A549 (cell line): ENCODE measurements around the gene BICRAL. TPM values are rescaled to one million over a fixed set of nuclear protein-coding genes. Genes with fewer than 3 reads are reported as not detected.
"Not testable (repeated sequence)": the region's sequence is repeated elsewhere in the genome, so short reads cannot be mapped to it uniquely, and the experiment has no call there.

Source experiments
- ATAC-seq, 2 experiments: fragments of 200-7000 bp in 1 of 2; fragments of >200 bp in 1 of 2; cut with Nextera tagmentation in 1 of 2; cut with Tn5 transposase in 1 of 2; 3 replicates each; pipeline versions ENCODE4 v1.8.0 to v1.9.1; 2018 to 2020; ENCODE audit warnings: mild to moderate bottlenecking in 1 of 2, moderate library complexity in 1 of 2
- CTCF ChIA-PET: fragments of 300-600 bp; sonication (Branson Sonifier 250); formaldehyde crosslinking; extraction: SDS; loops from one replicate; lab custom pipeline; 2021; ENCODE audit warnings: antibody characterized with exemption, inconsistent platforms; lab: Yijun Ruan, JAX
- POLR2A ChIA-PET: fragments of 350-600 bp; formaldehyde crosslinking; extraction: SDS; loops from one replicate; lab custom pipeline; 2021; ENCODE audit warnings: antibody characterized with exemption, inconsistent platforms; lab: Yijun Ruan, JAX
- DNase-seq, 2 experiments: peaks; one replicate each; pipeline versions ENCODE4 v3.0.0 to v3.0.0-alpha.2; 2011 to 2016; ENCODE audit warnings: low read depth in 1 of 2, low spot score in 1 of 2
- FAIRE-seq: peaks from 2 replicates; lab custom pipeline; 2011; peaks lifted over from hg19 to GRCh38; lab: Jason Lieb, UNC
- H3K27ac ChIP-seq, 2 experiments: fragments of >200 bp; sonication (Bioruptor Twin); formaldehyde crosslinking; 3 replicates each; pipeline ENCODE4 v1.5.1; 2016 to 2017
- H3K4me1 ChIP-seq: fragments of >200 bp; sonication (Bioruptor Twin); formaldehyde crosslinking; 3 replicates; pipeline ENCODE4 v1.6.1; 2016
- H3K4me2 ChIP-seq: fragments of >200 bp; sonication (Bioruptor Twin); formaldehyde crosslinking; 3 replicates; pipeline ENCODE4 v1.6.1; 2016
- H3K4me3 ChIP-seq: fragments of >200 bp; sonication (Bioruptor Twin); formaldehyde crosslinking; 3 replicates; pipeline ENCODE4 v1.5.1; 2016
- H3K9me3 ChIP-seq: fragments of >200 bp; sonication (Bioruptor Twin); formaldehyde crosslinking; 3 replicates; pipeline ENCODE4 v1.6.1; 2016
- ATOH8 ChIP-seq: fragments of 250-450 bp; sonication (Bioruptor Pico); IDR thresholded peaks from 2 replicates; pipeline ENCODE4 v1.5.0; 2020; ENCODE audit warnings: low read depth, mild to moderate bottlenecking, moderate library complexity
- BHLHE40 ChIP-seq: IDR thresholded peaks from 2 replicates; pipeline ENCODE4 v1.6.1; 2012; ENCODE audit warnings: low read depth, low read length, inconsistent platforms
- CBX8 ChIP-seq: fragments of 200-600 bp; sonication (generic); IDR thresholded peaks from 2 replicates; pipeline ENCODE4 v1.6.1; 2016
- CEBPB ChIP-seq, 2 experiments: fragments of >200 bp in 1 of 2; sonication (Bioruptor Twin) in 1 of 2; formaldehyde crosslinking in 1 of 2; IDR thresholded peaks; 2 replicates each; pipeline ENCODE4 v1.6.1; 2012 to 2016
- FOSL2 ChIP-seq, 2 experiments: fragments of 450-650 bp in 1 of 2; fragments of >200 bp in 1 of 2; sonication (Bioruptor Twin) in 1 of 2; formaldehyde crosslinking; IDR thresholded peaks; 2 replicates each; pipeline versions ENCODE4 v1.5.0 to v1.6.1; 2016 to 2020; ENCODE audit warnings: mild to moderate bottlenecking in 1 of 2, moderate library complexity in 1 of 2
- GATA3 ChIP-seq: IDR thresholded peaks from 2 replicates; pipeline ENCODE4 v1.6.1; 2012; ENCODE audit warnings: borderline replicate concordance
- HDAC2 ChIP-seq: fragments of 200-600 bp; sonication (generic); IDR thresholded peaks from 2 replicates; pipeline ENCODE4 v1.6.1; 2016
- HMGXB4 ChIP-seq: fragments of 250-450 bp; sonication (Bioruptor Pico); IDR thresholded peaks from 2 replicates; pipeline ENCODE4 v1.5.0; 2021; ENCODE audit warnings: mild to moderate bottlenecking, moderate library complexity, borderline replicate concordance
- HOXA7 ChIP-seq: fragments of 250-450 bp; sonication (Bioruptor Pico); IDR thresholded peaks from 2 replicates; pipeline ENCODE4 v1.5.0; 2020; ENCODE audit warnings: mild to moderate bottlenecking, moderate library complexity
- MAFK ChIP-seq: fragments of 450-650 bp; IDR thresholded peaks from 2 replicates; pipeline ENCODE4 v1.6.1; 2014; ENCODE audit not compliant: partially characterized antibody
- PHF8 ChIP-seq: fragments of 200-600 bp; sonication (generic); IDR thresholded peaks from 2 replicates; pipeline ENCODE4 v1.6.1; 2016; ENCODE audit warnings: low read depth, mild to moderate bottlenecking, antibody characterized with exemption, moderate library complexity, borderline replicate concordance
- POLR2A ChIP-seq: IDR thresholded peaks from 2 replicates; pipeline ENCODE4 v1.6.1; 2012; ENCODE audit warnings: mild to moderate bottlenecking, low read length
- RCOR1 ChIP-seq: fragments of 150-350 bp; IDR thresholded peaks from 2 replicates; pipeline ENCODE4 v1.6.1; 2014; ENCODE audit warnings: antibody characterized with exemption, low read length, low read depth
- SMC3 ChIP-seq: fragments of >200 bp; sonication (Bioruptor Twin); formaldehyde crosslinking; IDR thresholded peaks from 3 replicates; pipeline ENCODE4 v1.6.1; 2018; ENCODE audit warnings: inconsistent platforms
- TFCP2L1 ChIP-seq: fragments of 250-450 bp; sonication (Bioruptor Pico); IDR thresholded peaks from 2 replicates; pipeline ENCODE4 v1.5.0; 2021; ENCODE audit warnings: mild to moderate bottlenecking
- TP53 ChIP-seq: fragments of 250-450 bp; sonication (Bioruptor Pico); IDR thresholded peaks from 2 replicates; pipeline ENCODE4 v1.5.0; 2021; ENCODE audit warnings: mild to moderate bottlenecking, moderate library complexity
- WGBS: methylation state at CpG from one replicate; pipeline ENCODE4 v1.1.6; 2017; ENCODE audit errors: missing lambda C conversion rate; 5-methylcytosine and 5-hydroxymethylcytosine counted together
- polyA plus RNA-seq, 4 experiments: library from polyadenylated mRNA; depleted of rRNA in 3 of 4; stranded (reverse); fragments of >200 nt; fragmentation: RNase III in 1 of 4; extraction: RNeasy Plus Mini Kit Qiagen cat#74134 plus additional on column Dnase treatment in 1 of 4; gene quantifications; 2 replicates in 3 of 4; 3 replicates in 1 of 4; pipeline ENCODE4 v1.2.3, GENCODE V29; 2011 to 2017
- TF ChIP-seq, protein P1 (sequence below): IDR thresholded peaks from 2 replicates; pipeline ENCODE4 v1.6.1; 2012; ENCODE audit warnings: low read depth, borderline replicate concordance
- TF ChIP-seq, protein P2 (sequence below): fragments of 200-600 bp; sonication (generic); IDR thresholded peaks from 2 replicates; pipeline ENCODE4 v1.6.1; 2016; ENCODE audit warnings: antibody characterized with exemption, mild to moderate bottlenecking, moderate library complexity

Gene BICRAL
- polyA plus RNA-seq, 2 of the 4 experiments (the other 2 are of a cell fraction) = 3.3 to 8.6 TPM

GRCh38 chr6:42813074-42813645, 31.3 kb downstream of the BICRAL start:
- Histone ChIP-seq H3K27ac (no peak overlapping the region), H3K4me3 (no peak overlapping the region), H3K9me3 (no peaks in the 10 kb centered on the region)
- POLR2A ChIA-PET = no interaction called here
- FAIRE-seq = no peak
- TF ChIP-seq RCOR1 (no peak), TFCP2L1 (no peak), HDAC2 (no peak), TP53 (CRISPR knock-in tag) (no peak)
- TF ChIP-seq, all 56 proteins: peak for 0
- Histone ChIP-seq H3K4me1 (no peaks in the 10 kb centered on the region; the same call in 2 of the 3 replicates), H3K4me2 (no peak overlapping the region)
- CTCF ChIA-PET = interaction anchor here (0.7 to 1.1 kb wide), 3 partner anchors 17 to 151 kb away, joined by 3 to 6 read pairs (median 3); no protein-coding TSS in a partner anchor
- ATAC-seq (no peak), DNase-seq (no peak)
- whole genome bisulfite sequencing = 79% methylated on average over 2 of the region's 2 CpGs

- FAIRE-seq = no peak
- no peak overlapping the region for H3K27ac ChIP-seq
- no peak for ATAC-seq
- DNase-seq = no peak
- no peak for TF ChIP-seq HMGXB4 (CRISPR knock-in tag)
- TF ChIP-seq MAFK = peak; percentile 83
- no peak for TF ChIP-seq FOSL2 (IDR thresholded peaks at IDR 0.05)
- TF ChIP-seq FOSL2 (CRISPR knock-in tag; IDR thresholded peaks at IDR 0.05) = 0 out of 2 replicates have a peak, but pooled peaks have one; percentile 3
- TF ChIP-seq, protein P1, sequence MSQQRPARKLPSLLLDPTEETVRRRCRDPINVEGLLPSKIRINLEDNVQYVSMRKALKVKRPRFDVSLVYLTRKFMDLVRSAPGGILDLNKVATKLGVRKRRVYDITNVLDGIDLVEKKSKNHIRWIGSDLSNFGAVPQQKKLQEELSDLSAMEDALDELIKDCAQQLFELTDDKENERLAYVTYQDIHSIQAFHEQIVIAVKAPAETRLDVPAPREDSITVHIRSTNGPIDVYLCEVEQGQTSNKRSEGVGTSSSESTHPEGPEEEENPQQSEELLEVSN = no peak
- no peak for TF ChIP-seq PHF8
- TF ChIP-seq POLR2A = no peak
- 91% methylated on average over 5 of the region's 5 CpGs for WGBS
- no peaks in the 10 kb centered on the region for H3K9me3 ChIP-seq
- H3K4me2 ChIP-seq = no peak overlapping the region
- no peaks in the 10 kb centered on the region; the same call in 2 of the 3 replicates for H3K4me1 ChIP-seq
- ChIA-PET CTCF (no interaction called here), POLR2A (no interaction called here)
- no peak overlapping the region for H3K4me3 ChIP-seq
Measured at GRCh38 chr6:42813906-42814444, 32.1 kb downstream of the BICRAL start.

- H3K4me3 ChIP-seq, H3K9me3 ChIP-seq, H3K4me2 ChIP-seq, CTCF ChIA-PET, FAIRE-seq, H3K4me1 ChIP-seq, DNase-seq, H3K27ac ChIP-seq, ATAC-seq, POLR2A ChIA-PET: not testable (repeated sequence)
- 90% methylated on average over 8 of the region's 8 CpGs for WGBS
Measured at GRCh38 chr6:42815726-42816125, 33.9 kb downstream of the BICRAL start.

DNA sequence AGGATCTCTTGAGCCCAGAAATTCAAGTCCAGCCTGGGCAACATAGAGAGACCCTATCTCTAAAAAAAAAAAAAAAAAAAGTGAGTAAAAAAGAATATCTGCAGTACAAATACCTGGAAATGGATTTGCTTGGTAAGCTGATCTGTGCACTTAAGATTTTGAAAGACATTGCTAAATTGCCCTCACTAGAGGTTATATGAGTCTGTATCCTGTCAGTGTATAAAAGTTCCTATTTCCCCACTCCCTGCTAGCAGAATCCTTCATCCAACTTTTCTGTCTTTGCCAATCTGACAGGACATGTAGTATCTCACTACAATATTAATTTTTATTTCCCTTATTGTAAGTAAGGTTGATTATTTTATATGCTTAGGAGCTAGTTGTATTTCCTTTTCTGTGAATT, 36.1 kb downstream of the BICRAL start:
- H3K27ac ChIP-seq = no peak overlapping the region
- H3K9me3 ChIP-seq = no peaks in the 10 kb centered on the region
- ATAC-seq = no peak
- no peak overlapping the region for H3K4me3 ChIP-seq
- ChIA-PET CTCF (no interaction called here), POLR2A (interaction anchor here (1.1 kb wide), 1 partner anchor 72 kb away, joined by 4 read pairs; the partner anchor contains the start of gene TBCC)
- no peak for DNase-seq
- no peak for FAIRE-seq
- H3K4me2 ChIP-seq = no peak overlapping the region
- no peaks in the 10 kb centered on the region for H3K4me1 ChIP-seq
- no peak for TF ChIP-seq CBX8
- no peak for TF ChIP-seq FOSL2 (IDR thresholded peaks at IDR 0.05)
- no peak for TF ChIP-seq FOSL2 (CRISPR knock-in tag; IDR thresholded peaks at IDR 0.05)
- TF ChIP-seq GATA3 = no peak
- no peak for TF ChIP-seq SMC3
- TF ChIP-seq, protein P2, sequence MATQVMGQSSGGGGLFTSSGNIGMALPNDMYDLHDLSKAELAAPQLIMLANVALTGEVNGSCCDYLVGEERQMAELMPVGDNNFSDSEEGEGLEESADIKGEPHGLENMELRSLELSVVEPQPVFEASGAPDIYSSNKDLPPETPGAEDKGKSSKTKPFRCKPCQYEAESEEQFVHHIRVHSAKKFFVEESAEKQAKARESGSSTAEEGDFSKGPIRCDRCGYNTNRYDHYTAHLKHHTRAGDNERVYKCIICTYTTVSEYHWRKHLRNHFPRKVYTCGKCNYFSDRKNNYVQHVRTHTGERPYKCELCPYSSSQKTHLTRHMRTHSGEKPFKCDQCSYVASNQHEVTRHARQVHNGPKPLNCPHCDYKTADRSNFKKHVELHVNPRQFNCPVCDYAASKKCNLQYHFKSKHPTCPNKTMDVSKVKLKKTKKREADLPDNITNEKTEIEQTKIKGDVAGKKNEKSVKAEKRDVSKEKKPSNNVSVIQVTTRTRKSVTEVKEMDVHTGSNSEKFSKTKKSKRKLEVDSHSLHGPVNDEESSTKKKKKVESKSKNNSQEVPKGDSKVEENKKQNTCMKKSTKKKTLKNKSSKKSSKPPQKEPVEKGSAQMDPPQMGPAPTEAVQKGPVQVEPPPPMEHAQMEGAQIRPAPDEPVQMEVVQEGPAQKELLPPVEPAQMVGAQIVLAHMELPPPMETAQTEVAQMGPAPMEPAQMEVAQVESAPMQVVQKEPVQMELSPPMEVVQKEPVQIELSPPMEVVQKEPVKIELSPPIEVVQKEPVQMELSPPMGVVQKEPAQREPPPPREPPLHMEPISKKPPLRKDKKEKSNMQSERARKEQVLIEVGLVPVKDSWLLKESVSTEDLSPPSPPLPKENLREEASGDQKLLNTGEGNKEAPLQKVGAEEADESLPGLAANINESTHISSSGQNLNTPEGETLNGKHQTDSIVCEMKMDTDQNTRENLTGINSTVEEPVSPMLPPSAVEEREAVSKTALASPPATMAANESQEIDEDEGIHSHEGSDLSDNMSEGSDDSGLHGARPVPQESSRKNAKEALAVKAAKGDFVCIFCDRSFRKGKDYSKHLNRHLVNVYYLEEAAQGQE = no peak
- TF ChIP-seq HOXA7 = no peak
- no peak for TF ChIP-seq TP53 (CRISPR knock-in tag)
- no peak for TF ChIP-seq POLR2A
- TF ChIP-seq ATOH8 (CRISPR knock-in tag) = no peak
- no peak for TF ChIP-seq BHLHE40
- TF ChIP-seq CEBPB (IDR thresholded peaks at IDR 0.05) = no peak
